GM20000 (cell line): ENCODE measurements around the gene CD226.
"Not testable (repeated sequence)": the region's sequence is repeated elsewhere in the genome, so short reads cannot be mapped to it uniquely, and the experiment has no call there.

Source experiments
- DNase-seq: peaks from one replicate; pipeline ENCODE4 v3.0.0; 2012; ENCODE audit warnings: low spot score
- CTCF ChIP-seq: IDR thresholded peaks from 2 replicates; pipeline ENCODE4 v1.5.1; 2012; ENCODE audit warnings: mild to moderate bottlenecking, control low read depth; ENCODE audit errors: extremely low read depth, missing control alignments

The CD226 gene

GRCh38 chr18:69841117-69841516 is 106.6 kb downstream of the CD226 start:
- DNase-seq: no peak
- no peak for TF ChIP-seq CTCF

GRCh38 chr18:69840445-69840844 is 107.2 kb downstream of the CD226 start:
- TF ChIP-seq CTCF: no peak
- DNase-seq: no peak

GRCh38 chr18:69840001-69840400 is 107.7 kb downstream of the CD226 start:
- TF ChIP-seq CTCF: no peak
- no peak for DNase-seq

- no peak for TF ChIP-seq CTCF
- DNase-seq: no peak
Observed at GRCh38 chr18:69839497-69839896, 108.2 kb downstream of the CD226 start.

- DNase-seq: no peak
- TF ChIP-seq CTCF: no peak
Observed at GRCh38 chr18:69838620-69839411, 108.9 kb downstream of the CD226 start.

- no peak for TF ChIP-seq CTCF
- no peak for DNase-seq
Observed at GRCh38 chr18:69838003-69838402, 109.7 kb downstream of the CD226 start.

- DNase-seq: not testable (repeated sequence)
Observed at GRCh38 chr18:69834980-69835379, 112.7 kb downstream of the CD226 start.

GRCh38 chr18:69830189-69830588 is 117.5 kb downstream of the CD226 start:
- no peak for DNase-seq
- no peak for TF ChIP-seq CTCF
